HepG2 (cell line): Measurements from ENCODE around the gene DZANK1. TPM values are rescaled to one million over a fixed set of nuclear protein-coding genes. Genes with fewer than 3 reads are reported as not detected.

Experiments used
- ATAC-seq: fragments of 200-7000 bp; cut with Tn5 transposase; 3 replicates; pipeline ENCODE4 v1.9.1; 2020; ENCODE audit warnings: mild to moderate bottlenecking, moderate library complexity
- BruUV-seq: library from RNA; stranded (reverse); fragments of 400-500 nt; replicated peaks from 2 replicates; lab custom pipeline; 2021; lab: Mats Ljungman, UMichigan
- CTCF ChIA-PET: fragments of 300-600 bp; formaldehyde crosslinking; extraction: SDS; loops from one replicate; lab custom pipeline; 2021; ENCODE audit warnings: low total read pairs, inconsistent platforms, low intra/inter-chr PET ratio; lab: Yijun Ruan, JAX
- POLR2A ChIA-PET: fragments of 350-600 bp; sonication (Branson Sonifier 250); formaldehyde crosslinking; loops from one replicate; lab custom pipeline; 2020; ENCODE audit warnings: antibody characterized with exemption, inconsistent platforms; lab: Yijun Ruan, JAX
- DNase-seq: peaks from one replicate; pipeline ENCODE4 v3.0.0-alpha.2; 2015; ENCODE audit warnings: low spot score
- FAIRE-seq: peaks from 3 replicates; lab custom pipeline; 2011; peaks lifted over from hg19 to GRCh38; lab: Jason Lieb, UNC
- H2AFZ ChIP-seq: one replicate; pipeline ENCODE4 v1.6.1; 2011; ENCODE audit warnings: low read length, inconsistent platforms
- H3K27ac ChIP-seq: fragments of 300-600 bp; 3 replicates; pipeline ENCODE4 v1.8.0; 2011; ENCODE audit warnings: mixed run types, mild to moderate bottlenecking, mixed read lengths, low read length, inconsistent platforms; ENCODE audit not compliant: insufficient read depth; ENCODE audit errors: extremely low read length
- H3K27me3 ChIP-seq, 2 experiments: fragments of 200-600 bp in 1 of 2; 2 replicates in 1 of 2; 3 replicates in 1 of 2; pipeline versions ENCODE4 v1.6.0 to v1.8.0; 2011; ENCODE audit warnings: low read length in 2 of 2, mild to moderate bottlenecking in 2 of 2, moderate library complexity in 2 of 2, inconsistent platforms in 1 of 2; ENCODE audit not compliant: insufficient read depth in 2 of 2, control insufficient read depth in 1 of 2
- H3K36me3 ChIP-seq, 2 experiments: fragments of 200-600 bp in 1 of 2; replicated peaks in 1 of 2; 2 replicates in 1 of 2; 3 replicates in 1 of 2; pipeline versions ENCODE4 v1.5.1 to v1.8.0; 2011; ENCODE audit warnings: low read length in 2 of 2, inconsistent platforms in 1 of 2; ENCODE audit not compliant: insufficient read depth in 2 of 2, control insufficient read depth in 1 of 2
- H3K4me1 ChIP-seq: 2 replicates; pipeline ENCODE4 v1.5.1; 2012; ENCODE audit warnings: low read length, inconsistent platforms; ENCODE audit not compliant: insufficient read depth
- H3K4me2 ChIP-seq: 2 replicates; pipeline ENCODE4 v1.6.0; 2011; ENCODE audit warnings: low read depth, low read length, inconsistent platforms
- H3K4me3 ChIP-seq, 3 experiments: fragments of 200-600 bp in 1 of 3; sonication (generic), shearing (Covaris generic) in 1 of 3; replicated peaks in 1 of 3; 2 replicates each; pipeline ENCODE4 v1.5.1; 2011 to 2016; ENCODE audit warnings: low read length in 3 of 3, inconsistent platforms in 2 of 3, low read depth in 2 of 3, mild to moderate bottlenecking in 2 of 3, control low read depth in 1 of 3, mixed read lengths in 1 of 3; ENCODE audit not compliant: insufficient read depth in 1 of 3
- H3K79me2 ChIP-seq: one replicate; pipeline ENCODE4 v1.6.1; 2011; ENCODE audit warnings: low read length, inconsistent platforms; ENCODE audit not compliant: insufficient read depth
- H3K9ac ChIP-seq: 2 replicates; pipeline ENCODE4 v1.6.0; 2011; ENCODE audit warnings: mild to moderate bottlenecking, low read depth, low read length, inconsistent platforms; ENCODE audit not compliant: insufficient read depth
- H3K9me3 ChIP-seq: 2 replicates; pipeline ENCODE4 v1.5.1; 2012; ENCODE audit warnings: mild to moderate bottlenecking, low read length
- H4K20me1 ChIP-seq: 2 replicates; pipeline ENCODE4 v1.6.0; 2011; ENCODE audit warnings: inconsistent platforms, mild to moderate bottlenecking, low read length, moderate library complexity; ENCODE audit not compliant: insufficient read depth
- AHDC1 ChIP-seq: sonication (generic); formaldehyde crosslinking; IDR thresholded peaks from 2 replicates; pipeline ENCODE4 v1.5.1; 2020; ENCODE audit warnings: mild to moderate bottlenecking, missing genetic modification reagents, borderline replicate concordance
- HCFC1 ChIP-seq: fragments of 150-350 bp; IDR thresholded peaks from 2 replicates; pipeline ENCODE4 v1.6.1; 2014; ENCODE audit warnings: low read depth, low read length
- IRF9 ChIP-seq: sonication (generic); formaldehyde crosslinking; IDR thresholded peaks from 2 replicates; pipeline ENCODE4 v1.8.0; 2022; ENCODE audit warnings: missing genetic modification reagents, mild to moderate bottlenecking, borderline replicate concordance
- JARID2 ChIP-seq: sonication (generic); formaldehyde crosslinking; IDR thresholded peaks from 2 replicates; pipeline ENCODE4 v1.8.1; 2023; ENCODE audit warnings: missing genetic modification reagents, inconsistent platforms; ENCODE audit not compliant: insufficient replicate concordance
- MEF2D ChIP-seq: sonication (generic); formaldehyde crosslinking; IDR thresholded peaks from 2 replicates; pipeline ENCODE4 v1.5.1; 2020; ENCODE audit warnings: mild to moderate bottlenecking, missing genetic modification reagents
- MIXL1 ChIP-seq: IDR thresholded peaks from 2 replicates; pipeline ENCODE4 v1.6.1; 2016
- THAP8 ChIP-seq: sonication (generic); formaldehyde crosslinking; IDR thresholded peaks from 2 replicates; pipeline ENCODE4 v1.5.1; 2020; ENCODE audit warnings: missing genetic modification reagents, mild to moderate bottlenecking, borderline replicate concordance
- THRA ChIP-seq: sonication (generic); formaldehyde crosslinking; IDR thresholded peaks from 2 replicates; pipeline ENCODE4 v1.4.0; 2020; ENCODE audit warnings: missing genetic modification reagents, borderline replicate concordance
- YEATS4 ChIP-seq: sonication (generic); formaldehyde crosslinking; IDR thresholded peaks from 2 replicates; pipeline ENCODE4 v1.4.0; 2020; ENCODE audit warnings: missing genetic modification reagents, borderline replicate concordance
- ZFP1 ChIP-seq: IDR thresholded peaks from 2 replicates; pipeline ENCODE4 v1.6.1; 2016
- ZNF839 ChIP-seq: sonication (generic); formaldehyde crosslinking; IDR thresholded peaks from 2 replicates; pipeline ENCODE4 v1.4.0; 2020; ENCODE audit warnings: missing genetic modification reagents, mild to moderate bottlenecking, borderline replicate concordance
- ZNF850 ChIP-seq: sonication (generic); formaldehyde crosslinking; conservative IDR thresholded peaks from 2 replicates; pipeline ENCODE4 v1.9.0; 2021; ENCODE audit warnings: mild to moderate bottlenecking, missing genetic modification reagents
- WGBS: methylation state at CpG from one replicate; pipeline ENCODE4 v1.1.6; 2017; ENCODE audit warnings: low lambda C conversion rate; 5-methylcytosine and 5-hydroxymethylcytosine counted together
- in situ Hi-C: cut with HindIII; loops from 2 replicates; pipeline ENCODE4 v1.10.0; 2017; ENCODE audit warnings: low pct_unique_long_range_greater_than_20kb; ENCODE audit not compliant: extremely low pct_ligation_motif_present
- intact Hi-C: fragments of 100-400 bp; cut with micrococcal nuclease; formaldehyde crosslinking; loops from one replicate; pipeline ENCODE4 v1.10.0; 2022; ENCODE audit not compliant: unreplicated experiment
- polyA plus RNA-seq, 8 experiments: library from polyadenylated mRNA; depleted of rRNA in 3 of 8; stranded (reverse) in 7 of 8; unstranded in 1 of 8; fragments of >200 nt; fragmentation: Illumina TruSeq in 4 of 8; extraction: Trizol in 4 of 8; gene quantifications; 2 replicates each; pipeline versions ENCODE4 v1.2.1 to v1.2.3, GENCODE V29; 2011 to 2016; ENCODE audit warnings: low read depth in 4 of 8, missing spikeins in 1 of 8, mixed read lengths in 1 of 8; ENCODE audit not compliant: insufficient read depth in 1 of 8
- total RNA-seq, 5 experiments: library from RNA; depleted of rRNA; stranded (reverse); fragments of >200 nt; fragmentation: Illumina TruSeq; extraction: Trizol; gene quantifications; 2 replicates each; pipeline ENCODE4 v1.2.3, GENCODE V29; 2016; ENCODE audit warnings: low read depth in 1 of 5

Gene DZANK1
- total and polyA plus RNA-seq, 2 of the 13 experiments (the other 11 are each of a cell fraction or from before 2014, with no cell fraction given): 1.6 to 3.2 TPM

GRCh38 chr20:18497603-18498002 is 30.8 kb upstream of the DZANK1 start (continued):
- TF ChIP-seq AHDC1: no peak
- TF ChIP-seq ZNF850 (CRISPR knock-in tag): 0 out of 2 replicates have a peak, but pooled peaks have one; percentile 57
- TF ChIP-seq, all 625 proteins: peak for 5

GRCh38 chr20:18496740-18497592 is 30.1 kb upstream of the DZANK1 start, which contains the start of gene RBBP9:
Gene RBBP9 (minus strand): TSS chr20:18497225. CDS start chr20:18497167, 58 bp downstream.
- ChIA-PET CTCF (no interaction called here), POLR2A (interaction anchor here (0.6 to 4.6 kb wide), 10 partner anchors 10 to 381 kb away, joined by 3 to 215 read pairs (median 4); partner anchors contain the start of genes DZANK1, POLR3F, SEC23B and SMIM26)
- H3K27me3 ChIP-seq: no peaks in the 10 kb centered on the region; a peak in 1 of 5 replicates
- intact Hi-C loops: loop anchor here (1.0 to 2.0 kb wide), 3 partner anchors 10 to 68 kb away; partner anchors contain the start of genes DZANK1, POLR3F and SEC23B
- ATAC-seq (peak; percentile 100), DNase-seq (peak; percentile 84), FAIRE-seq (peak; percentile 63)
- BruUV-seq: TSS peak; percentile 71
- WGBS: 2% methylated on average over 31 of the region's 31 CpGs
- H3K4me1 ChIP-seq: peaks cover 32% of the 10 kb centered on the region
- H3K4me3 ChIP-seq: peak within 1 kb of the TSS; percentile 91 to 99 (median 92)
- peaks cover 9 to 18% of the 10 kb centered on the region in 2 experiments for H3K36me3 ChIP-seq
- peak within 1 kb of the TSS; percentile 83 for H3K4me2 ChIP-seq
- H2AFZ ChIP-seq: peak within 1 kb of the TSS; percentile 95
- H3K27ac ChIP-seq: peak within 1 kb of the TSS; percentile 73
- in situ Hi-C loops: no loop called here
- no peaks in the 10 kb centered on the region for H3K9me3 ChIP-seq
- H3K79me2 ChIP-seq: peaks cover 10% of the 10 kb centered on the region
- H4K20me1 ChIP-seq: no peaks in the 10 kb centered on the region
- H3K9ac ChIP-seq: peak within 1 kb of the TSS; percentile 86
- TF ChIP-seq MIXL1 (CRISPR knock-in tag) (peak; percentile 73), THAP8 (peak; percentile 74; the same call in 1 of the 2 replicates), THRA (peak; percentile 45; the same call in 1 of the 2 replicates), YEATS4 (CRISPR knock-in tag) (peak; percentile 95), IRF9 (CRISPR knock-in tag) (peak; percentile 96), HCFC1 (peak; percentile 97), ZNF839 (CRISPR knock-in tag) (peak; percentile 93; the same call in 1 of the 2 replicates), JARID2 (CRISPR knock-in tag) (no peak), ZFP1 (CRISPR knock-in tag) (peak; percentile 68; the same call in 1 of the 2 replicates), MEF2D (CRISPR knock-in tag) (peak; percentile 83)
